ENCODE results near the gene GYG1.

The GYG1 gene

DNA sequence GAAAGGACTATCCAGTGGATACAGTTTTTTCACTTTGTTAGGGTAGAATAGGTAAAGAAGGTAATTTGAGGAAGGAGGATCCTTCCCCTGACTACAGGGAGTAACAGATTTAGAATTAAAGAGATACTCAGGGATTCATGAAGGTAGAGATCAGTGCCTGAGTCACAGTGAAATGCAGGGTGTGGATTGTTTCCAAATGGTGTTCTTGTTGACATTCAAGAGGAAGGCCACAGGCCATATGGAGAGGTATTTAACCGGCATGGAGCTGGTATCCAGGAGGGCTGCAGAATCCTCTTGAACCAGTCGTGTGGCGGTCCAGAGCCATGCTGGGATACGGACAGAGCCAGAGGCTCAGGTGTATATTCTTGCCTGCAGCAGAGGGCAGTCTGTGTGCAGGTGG lies 28.2 kb downstream of the GYG1 start:
- no peak for DNase-seq

DNA sequence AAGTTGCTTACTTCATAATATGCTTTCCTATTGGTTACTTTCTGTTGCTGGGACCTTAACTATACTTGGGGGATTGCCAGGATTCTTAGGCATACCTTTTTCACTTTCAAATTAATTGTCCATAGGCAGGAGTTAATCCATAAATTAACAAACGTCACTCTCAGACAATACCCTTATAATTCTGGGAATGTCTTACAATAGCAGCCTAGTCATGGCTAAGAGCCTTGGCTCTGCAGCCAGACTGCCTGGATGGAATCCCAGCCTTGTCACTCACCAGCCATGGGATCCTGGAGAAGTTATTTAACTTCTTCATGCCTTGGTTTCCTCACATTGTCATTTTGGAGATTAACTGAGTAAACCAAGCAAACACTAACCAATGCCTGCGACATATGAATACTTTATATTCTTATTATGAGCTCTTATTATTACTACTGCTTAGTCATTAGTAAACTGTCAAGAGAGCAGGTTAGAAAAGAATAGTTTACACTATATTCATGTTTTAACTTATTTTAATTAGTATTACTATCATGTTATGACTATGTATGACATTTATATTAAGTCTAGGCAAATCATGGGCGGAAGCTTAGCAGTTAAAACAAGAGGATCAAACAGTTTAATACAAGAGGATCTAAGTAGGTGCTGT lies 29.0 kb downstream of the GYG1 start:
- DNase-seq, result no peak

DNA sequence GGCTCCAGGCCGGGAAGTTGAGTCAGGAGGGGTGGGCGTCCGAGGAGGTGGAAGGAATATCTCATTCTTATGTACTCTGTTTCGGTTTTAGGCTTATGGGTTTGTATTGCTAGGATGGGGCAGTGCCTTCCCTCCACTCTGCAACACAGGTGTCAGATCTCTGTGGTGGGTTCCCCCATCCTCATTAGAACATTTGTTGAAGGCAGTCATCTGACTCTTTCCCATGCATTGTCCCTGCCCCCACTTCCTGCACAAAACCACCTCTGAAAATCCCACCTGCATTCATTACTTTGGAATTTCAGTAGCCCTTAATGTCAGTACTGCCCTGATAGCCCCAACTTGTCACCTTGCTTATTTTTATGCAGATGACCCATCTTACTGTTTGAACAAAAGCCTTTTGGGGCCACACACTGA lies 29.5 kb downstream of the GYG1 start:
- no peak for DNase-seq

DNA sequence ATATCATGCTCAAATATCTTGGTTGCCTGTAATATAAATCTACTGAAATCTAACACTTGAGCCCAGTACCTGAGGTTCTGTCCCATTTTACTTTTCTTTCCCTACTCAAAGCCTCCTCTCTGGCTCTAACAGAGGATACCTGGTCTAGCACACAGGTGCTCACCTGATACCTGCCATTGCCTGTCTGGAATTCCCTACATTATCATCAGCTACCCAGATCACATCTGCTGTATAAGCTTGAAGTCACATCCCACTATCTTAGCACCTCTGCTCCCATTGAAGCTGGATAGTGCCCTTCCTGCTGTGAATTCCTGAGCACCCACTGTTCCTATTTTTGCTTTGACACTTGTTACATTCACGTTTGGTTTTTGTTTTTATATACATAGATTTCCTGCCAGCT lies 30.5 kb downstream of the GYG1 start:
- DNase-seq, result no peak

DNA sequence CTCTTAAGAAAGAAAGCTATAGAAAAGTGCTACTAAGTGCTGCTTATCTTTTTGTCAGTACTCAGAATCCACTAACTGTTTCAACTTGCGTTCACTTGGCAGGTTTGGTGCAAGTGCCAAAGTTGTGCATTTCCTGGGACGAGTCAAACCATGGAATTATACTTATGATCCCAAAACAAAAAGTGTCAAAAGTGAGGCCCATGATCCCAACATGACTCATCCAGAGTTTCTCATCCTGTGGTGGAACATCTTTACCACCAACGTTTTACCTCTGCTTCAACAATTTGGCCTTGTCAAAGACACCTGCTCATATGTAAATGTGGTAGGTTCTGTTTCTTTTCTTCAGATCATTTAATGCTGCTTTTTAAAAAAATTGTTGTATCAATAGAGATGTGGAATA lies 32.6 kb downstream of the GYG1 start:
- DNase-seq, result no peak

DNA sequence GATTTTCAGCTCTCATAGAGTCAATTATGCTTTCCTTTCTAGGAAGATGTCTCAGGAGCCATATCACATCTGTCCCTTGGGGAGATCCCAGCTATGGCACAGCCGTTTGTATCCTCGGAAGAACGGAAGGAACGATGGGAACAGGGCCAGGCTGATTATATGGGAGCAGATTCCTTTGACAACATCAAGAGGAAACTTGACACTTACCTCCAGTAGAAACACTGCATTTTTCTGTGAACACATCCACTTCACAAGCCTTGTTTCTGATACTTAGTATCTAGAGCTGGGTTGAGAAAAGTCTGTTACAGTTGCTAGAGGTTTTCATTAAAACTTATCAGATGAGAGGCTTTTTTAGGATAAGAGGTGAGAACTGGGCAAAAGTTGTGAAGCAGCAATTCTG lies 35.4 kb downstream of the GYG1 start:
- DNase-seq, result no peak

DNA sequence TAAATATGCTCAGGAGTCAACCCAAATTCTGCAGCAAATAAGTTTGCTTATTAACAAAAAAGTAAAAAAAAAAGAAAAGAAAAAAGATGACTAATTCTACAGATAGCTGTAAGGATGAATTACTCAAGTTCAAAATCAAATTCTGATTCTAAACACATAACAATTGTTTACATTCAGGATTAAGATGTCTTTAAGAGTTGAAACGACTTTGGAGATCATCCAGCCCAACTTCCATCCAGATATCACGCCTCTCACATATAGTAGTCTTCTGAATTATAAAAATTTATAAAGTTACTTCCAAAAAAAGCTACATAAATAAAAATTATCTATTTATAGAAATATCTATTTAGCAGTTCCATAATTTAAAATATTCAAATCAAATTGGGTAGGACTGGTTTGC lies 39.8 kb downstream of the GYG1 start:
- DNase-seq, result no peak

DNA sequence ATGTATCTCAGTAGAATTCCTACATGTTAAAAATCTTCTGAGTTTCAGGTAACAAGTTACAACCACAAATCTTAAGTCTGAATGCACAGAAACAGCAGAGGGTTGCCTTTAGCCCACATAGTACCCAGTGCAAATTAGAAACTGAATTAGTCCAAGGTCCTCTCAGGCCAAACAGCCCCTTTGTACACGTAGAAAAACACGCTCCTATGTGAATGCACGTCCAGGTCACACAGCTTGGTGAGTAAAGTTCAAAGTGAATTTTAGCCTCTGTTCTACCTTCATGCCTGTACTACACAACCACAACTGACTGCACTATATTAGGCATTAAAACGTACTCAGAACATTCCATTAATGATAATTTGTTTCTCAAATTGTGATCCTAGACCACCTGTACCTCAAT lies 46.3 kb downstream of the GYG1 start:
- no peak for DNase-seq

DNA sequence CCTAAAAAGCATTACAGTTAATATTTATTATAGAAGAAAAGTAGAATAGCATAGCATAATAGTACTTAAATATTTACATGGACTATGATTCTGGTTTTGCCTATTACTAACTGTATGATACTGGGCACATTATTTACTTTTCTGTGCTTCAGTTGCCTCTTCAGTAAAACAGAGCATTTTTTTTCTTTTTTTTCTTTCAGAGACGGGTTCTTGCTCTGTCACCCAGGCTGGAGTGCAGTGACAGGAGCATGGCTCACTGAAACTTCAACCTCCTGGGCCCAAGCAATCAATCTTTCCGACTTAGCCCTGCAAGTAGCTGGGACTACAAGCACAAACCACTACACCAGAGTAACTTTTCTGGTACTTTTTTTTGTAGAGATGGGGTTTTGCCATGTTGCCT lies 47.0 kb downstream of the GYG1 start:
- no peak for DNase-seq

DNA sequence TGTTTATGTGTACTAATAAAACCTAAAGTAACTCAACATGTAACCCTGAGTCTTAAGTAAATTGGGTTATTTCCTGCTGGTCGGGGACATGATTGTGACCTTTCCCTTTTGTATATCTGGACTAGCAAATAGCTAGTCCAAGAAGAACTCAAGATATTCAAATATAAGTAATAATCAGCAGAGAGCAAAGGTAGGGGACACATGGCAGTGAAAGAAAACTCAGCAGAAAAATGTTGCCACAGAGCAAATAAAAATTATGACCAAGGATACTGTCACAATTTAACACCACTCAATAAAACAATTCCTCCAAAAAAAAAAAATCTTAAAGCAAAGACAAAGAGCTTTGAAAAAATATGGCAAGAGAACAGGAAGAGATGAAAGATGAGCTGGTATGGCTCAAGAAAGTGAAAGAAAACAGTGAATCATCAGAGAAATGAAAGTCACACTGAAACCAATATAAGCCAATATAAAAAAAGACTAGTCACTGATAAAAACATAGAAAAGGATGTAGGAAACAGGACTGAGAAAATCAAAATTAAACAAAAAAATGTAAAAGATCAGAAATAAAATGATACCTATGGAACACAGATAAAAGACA lies 51.5 kb downstream of the GYG1 start:
- no peak for DNase-seq

DNA sequence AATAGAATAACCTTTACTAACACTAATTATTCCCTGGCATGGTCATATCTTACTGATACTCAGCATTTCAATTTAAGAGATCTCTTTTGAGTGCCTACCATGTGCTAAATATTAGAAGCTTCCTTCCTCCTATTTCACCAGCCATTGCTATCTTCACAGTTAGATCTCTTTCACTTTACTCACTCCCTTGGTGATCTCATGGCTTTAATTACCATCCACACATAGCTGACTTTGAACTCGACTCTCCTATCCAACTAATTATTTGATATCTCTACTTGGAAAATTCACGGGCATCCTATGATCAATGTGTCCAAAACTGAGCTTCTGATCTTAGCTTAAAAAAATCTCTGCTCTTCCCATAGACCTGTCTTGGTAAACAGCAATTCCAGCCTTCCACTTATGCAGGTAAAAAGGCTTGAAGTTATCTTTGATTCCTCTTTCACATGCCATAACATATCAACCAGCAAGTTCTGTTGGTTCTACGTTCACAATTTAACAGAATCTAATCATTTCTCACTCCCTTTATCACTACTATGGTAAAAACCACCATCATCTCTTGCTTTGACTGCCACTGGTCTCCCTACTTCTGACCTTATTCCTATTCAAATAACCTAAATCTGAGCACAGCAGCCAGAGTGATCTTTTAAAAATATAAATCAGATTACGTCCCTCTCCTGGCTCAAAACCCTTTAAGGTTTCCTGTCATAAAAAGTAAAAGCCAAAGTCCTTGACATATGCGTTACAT lies 53.2 kb downstream of the GYG1 start:
- DNase-seq, result no peak

DNA sequence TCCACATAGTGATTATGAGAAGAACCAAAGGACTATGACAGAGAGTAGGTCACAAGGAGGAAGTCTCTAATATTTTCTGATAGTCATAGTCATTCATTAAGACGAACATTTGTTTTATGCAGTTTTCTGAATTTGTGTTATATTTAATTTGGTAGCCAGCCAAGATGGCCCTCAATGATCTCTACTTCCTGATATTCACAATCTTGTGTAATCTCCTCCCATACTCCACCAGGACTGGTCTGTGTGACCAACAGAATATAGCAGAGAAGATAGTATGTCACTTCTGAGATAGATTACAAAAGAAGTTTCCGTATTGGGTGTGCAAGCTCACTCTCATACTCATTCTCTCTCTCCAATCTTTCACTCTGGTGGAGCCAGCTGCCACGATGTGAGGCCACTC lies 64.2 kb downstream of the GYG1 start:
- no peak for DNase-seq

DNA sequence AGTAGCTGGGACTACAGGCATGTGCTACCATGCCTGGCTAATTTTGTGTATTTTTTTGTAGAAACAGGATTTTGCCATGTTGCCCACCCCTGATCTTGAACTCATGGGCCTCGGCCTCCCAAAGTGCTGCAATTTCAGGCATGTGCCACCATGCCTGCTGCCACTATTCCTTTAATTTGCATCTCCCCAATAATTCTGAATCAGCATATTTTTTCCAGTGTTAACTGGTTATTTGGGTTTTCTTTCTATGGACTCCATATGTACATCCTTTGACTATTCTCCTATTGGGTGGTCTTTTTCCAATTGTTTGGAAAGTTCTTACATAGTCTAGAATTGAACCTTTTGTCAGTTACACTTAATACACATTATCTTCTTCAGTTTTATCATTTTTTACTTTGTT lies 66.9 kb downstream of the GYG1 start:
- DNase-seq, result no peak

DNA sequence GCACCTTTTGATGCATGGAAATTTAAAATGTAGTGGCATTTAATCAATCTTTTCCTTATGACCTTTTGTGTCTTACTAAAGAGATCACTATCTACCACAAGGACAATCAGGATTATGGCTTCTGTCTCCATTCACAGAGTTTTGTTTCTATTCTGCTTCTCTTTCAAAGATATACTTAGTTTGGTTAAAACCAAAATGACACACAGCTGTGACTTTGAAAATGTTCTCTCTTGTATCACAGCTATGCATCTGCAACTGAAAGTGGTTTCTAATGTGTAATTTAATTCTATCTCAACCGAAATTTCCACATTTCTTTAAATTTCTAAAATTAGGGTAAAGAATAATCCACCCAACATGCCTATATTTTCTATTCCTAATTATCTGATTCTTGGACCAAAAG lies 67.3 kb downstream of the GYG1 start:
- no peak for DNase-seq

DNA sequence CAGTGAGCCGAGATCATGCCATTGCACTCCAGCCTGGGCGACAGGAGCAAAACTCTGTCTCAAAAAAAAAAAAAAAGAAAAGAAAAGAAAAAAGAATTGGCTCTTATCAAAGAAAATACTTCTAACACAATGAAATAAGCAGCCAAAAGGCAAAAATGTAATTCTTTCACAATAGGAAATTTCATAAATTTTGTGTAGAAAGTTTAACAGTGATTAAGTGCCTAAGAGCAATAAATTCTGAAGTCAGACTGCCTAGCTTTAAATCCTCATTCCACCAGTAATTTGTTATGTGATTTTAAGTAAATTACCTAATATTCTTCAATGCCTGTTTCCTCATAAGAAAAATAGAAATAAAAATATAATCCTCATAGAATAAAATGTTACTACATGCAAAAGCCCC lies 70.4 kb downstream of the GYG1 start:
- no peak for DNase-seq

DNA sequence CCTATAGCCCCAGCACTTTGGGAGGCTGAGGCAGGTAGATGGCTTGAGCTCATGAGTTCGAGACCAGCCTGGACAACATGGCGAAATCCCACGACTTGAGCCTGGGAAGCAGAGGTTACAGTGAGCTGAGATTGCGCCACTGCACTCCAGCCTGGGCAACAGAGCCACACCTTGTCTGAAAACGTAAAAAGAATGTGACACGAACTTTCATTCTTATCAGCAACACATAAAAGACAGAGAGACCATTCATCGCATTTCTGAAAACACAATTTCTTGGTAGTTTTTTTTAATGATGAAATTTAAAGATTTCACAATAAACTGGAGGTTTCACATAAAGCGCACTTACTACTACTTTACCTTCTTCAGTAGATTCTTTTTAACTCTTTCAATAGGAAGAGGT lies 76.5 kb downstream of the GYG1 start:
- DNase-seq, result no peak
